Stimulated activated CD8-positive, alpha-beta memory T cell treated with anti-CD3 and anti-CD28 coated beads, Interleukin-12 subunit alpha, Interleukin-12 subunit beta, amount 100 ng/mL, for 24 hours (primary cell): ENCODE results near the gene MTG1.

Experiments
- DNase-seq: peaks from one replicate; pipeline ENCODE4 v3.0.0-alpha.2; 2020; ENCODE audit errors: extremely low read depth

The MTG1 gene

GRCh38 chr10:133394064-133394663 lies at the start of gene MTG1:
TSS of gene MTG1 (plus strand) at chr10:133394157. CDS start at chr10:133394221, 64 bp downstream.
- peak; percentile 84 for DNase-seq

GRCh38 chr10:133344236-133344635 lies 49.7 kb upstream of the MTG1 start:
- DNase-seq, result no peak

GRCh38 chr10:133346413-133346812 lies 47.5 kb upstream of the MTG1 start:
- DNase-seq, result no peak

GRCh38 chr10:133347710-133348517 lies 46.0 kb upstream of the MTG1 start:
- no peak for DNase-seq

- no peak for DNase-seq
Observed at GRCh38 chr10:133349160-133349568, 44.8 kb upstream of the MTG1 start.

GRCh38 chr10:133349577-133350011 lies 44.4 kb upstream of the MTG1 start:
- DNase-seq, result no peak

GRCh38 chr10:133350283-133350949 lies 43.5 kb upstream of the MTG1 start:
- no peak for DNase-seq

GRCh38 chr10:133350950-133351329 lies 43.0 kb upstream of the MTG1 start:
- no peak for DNase-seq

- no peak for DNase-seq
Observed at GRCh38 chr10:133351408-133352318, 42.3 kb upstream of the MTG1 start.

GRCh38 chr10:133353202-133353959 lies 40.6 kb upstream of the MTG1 start:
- DNase-seq, result no peak

GRCh38 chr10:133353988-133354605 lies 39.9 kb upstream of the MTG1 start:
- DNase-seq, result no peak

- no peak for DNase-seq
Observed at GRCh38 chr10:133354672-133355240, 39.2 kb upstream of the MTG1 start.

GRCh38 chr10:133355266-133355665 lies 38.7 kb upstream of the MTG1 start:
- DNase-seq, result no peak

GRCh38 chr10:133355991-133356390 lies 38.0 kb upstream of the MTG1 start:
- no peak for DNase-seq

GRCh38 chr10:133356549-133357284 lies 37.2 kb upstream of the MTG1 start:
- DNase-seq, result no peak

GRCh38 chr10:133357285-133358161 lies 36.4 kb upstream of the MTG1 start, which contains the start of gene FUOM:
TSS of gene FUOM (minus strand) at chr10:133358019. CDS start at chr10:133358007, 12 bp downstream.
- DNase-seq, result peak; percentile 40

- no peak for DNase-seq
Observed at GRCh38 chr10:133358162-133358924, 35.6 kb upstream of the MTG1 start.

- DNase-seq, result no peak
Observed at GRCh38 chr10:133358925-133359310, 35.0 kb upstream of the MTG1 start.
